ENCODE data around the gene TFDP2.
"Not testable (repeated sequence)": the region's sequence is repeated elsewhere in the genome, so short reads cannot be mapped to it uniquely, and the experiment has no call there.

TFDP2 gene

DNA sequence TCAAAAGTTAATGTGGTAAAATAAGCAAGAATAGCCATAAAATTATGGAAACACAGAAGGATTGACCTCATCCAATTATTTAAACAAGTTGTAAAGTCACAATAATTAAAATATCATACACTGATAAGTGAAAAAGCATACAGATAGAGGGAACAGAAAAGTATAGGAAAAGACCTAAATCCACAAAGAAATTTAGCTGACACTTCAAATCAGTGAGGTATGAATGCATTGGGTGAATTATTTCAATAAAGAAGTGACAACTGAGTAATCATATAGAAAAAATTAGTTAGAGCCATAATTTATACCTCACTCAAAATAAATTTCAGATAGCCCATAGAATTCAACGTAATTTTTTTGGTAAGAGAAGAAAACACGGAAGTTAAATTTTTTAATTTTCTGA, 25.1 kb downstream of the TFDP2 start:
- DNase-seq, result no peak

DNA sequence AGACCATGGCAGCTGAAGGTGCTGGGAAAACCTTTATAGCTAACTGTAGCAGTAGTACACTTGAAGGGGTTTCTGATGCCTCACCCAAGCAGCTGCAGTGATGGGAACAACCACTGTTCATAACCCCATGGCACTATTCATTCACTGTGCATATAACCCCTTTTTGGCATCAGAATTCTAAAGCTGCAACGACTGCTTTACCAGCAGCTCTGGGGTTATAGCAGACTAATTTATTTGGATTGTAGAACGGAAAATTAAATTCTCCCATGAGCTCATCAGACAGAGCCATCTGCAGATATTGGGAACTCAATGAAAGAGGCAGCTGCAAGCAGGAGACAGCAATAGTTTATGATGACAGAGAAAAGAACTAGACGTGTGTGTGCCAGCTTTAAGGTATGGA, 28.6 kb downstream of the TFDP2 start:
- no peak for DNase-seq

DNA sequence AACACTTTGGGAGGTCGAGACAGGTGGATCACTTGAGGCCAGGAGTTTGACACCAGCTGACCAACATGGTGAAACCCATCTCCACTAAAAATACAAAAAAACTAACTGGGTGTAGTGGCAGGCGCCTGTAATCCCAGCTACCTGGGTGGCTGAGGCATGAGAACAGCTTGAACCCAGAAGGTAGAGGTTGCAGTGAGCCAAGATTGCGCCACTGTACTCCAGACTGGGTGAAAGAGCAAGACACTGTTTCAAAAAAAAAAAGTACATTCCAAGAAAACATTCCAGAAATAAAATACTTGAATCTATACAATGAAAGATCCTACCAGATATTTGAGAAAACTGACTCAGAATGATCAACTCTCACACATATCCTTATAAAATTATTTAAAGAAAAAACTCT, 30.4 kb downstream of the TFDP2 start:
- no peak for DNase-seq

DNA sequence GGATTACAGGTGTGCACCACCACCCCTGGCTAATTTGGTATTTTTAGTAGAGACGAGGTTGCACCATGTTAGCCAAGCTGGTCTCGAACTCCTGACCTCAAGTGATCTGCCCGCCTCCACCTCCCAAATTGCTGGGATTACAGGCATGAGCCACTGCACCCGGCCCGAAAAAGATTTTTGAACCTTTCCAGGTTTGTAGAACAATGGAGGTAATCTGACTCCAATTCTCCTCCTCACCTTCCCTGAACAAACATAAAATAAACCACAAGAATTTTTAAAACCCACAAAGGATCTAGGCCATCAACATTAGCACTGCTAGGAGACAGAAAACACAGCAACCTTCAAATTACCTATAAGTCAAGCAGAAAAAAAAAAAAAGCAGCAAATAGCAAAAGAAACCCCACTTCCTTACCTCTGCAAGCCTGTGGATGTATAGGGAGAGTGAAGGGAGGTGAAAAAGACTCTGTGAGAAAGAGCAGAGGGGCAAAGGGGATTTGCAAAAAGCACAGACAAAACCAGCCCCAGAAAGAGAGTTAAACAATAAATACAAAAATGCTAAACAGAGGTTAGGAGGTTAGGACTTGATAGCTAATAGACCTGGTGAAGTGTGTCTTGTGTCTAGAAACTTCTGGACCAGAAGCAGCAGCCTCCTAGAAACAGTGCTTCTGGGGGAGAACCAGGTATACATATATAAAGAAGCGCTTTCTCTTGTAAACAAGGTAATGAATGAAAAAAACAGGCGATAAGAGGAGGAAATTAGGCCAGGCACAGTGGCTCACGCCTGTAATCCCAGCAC, 32.1 kb downstream of the TFDP2 start:
- no peak for DNase-seq

DNA sequence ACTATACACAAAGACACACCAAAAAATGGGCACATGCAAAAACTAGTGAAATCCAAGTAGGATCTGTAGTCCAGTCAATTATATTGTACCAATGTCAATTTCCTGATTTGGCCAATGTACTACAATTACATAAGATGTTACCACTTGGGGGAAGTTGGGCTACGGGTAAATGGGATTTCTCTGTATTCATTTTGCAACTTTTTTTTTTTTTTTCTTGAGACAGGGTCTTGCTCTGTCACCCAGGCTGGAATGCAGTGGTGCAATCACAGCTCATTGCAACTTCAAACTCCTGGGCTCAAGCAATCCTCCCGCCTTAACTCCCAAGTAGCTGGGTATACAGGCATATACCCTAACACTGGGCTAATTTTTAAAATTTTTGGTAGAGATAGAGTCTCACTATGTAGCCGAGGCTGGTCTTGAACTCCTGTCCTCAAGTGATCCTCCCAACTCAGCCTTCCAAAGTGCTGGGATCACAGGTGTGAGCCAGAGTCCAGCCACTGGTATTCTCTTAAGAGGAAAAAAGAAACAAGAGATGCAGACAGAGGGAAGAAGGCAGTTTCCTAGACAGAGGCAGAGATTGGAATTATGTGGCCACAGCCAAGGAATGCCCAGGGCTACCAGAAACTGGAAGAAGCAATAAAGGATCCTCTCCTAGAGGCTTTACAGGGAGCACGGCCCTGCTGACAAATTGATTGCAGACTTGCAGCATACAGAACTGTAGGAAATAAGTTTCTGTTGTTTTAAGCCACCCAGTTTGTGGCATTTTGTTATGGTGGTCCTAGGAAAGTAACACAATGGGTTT, 33.3 kb downstream of the TFDP2 start:
- no peak for DNase-seq

DNA sequence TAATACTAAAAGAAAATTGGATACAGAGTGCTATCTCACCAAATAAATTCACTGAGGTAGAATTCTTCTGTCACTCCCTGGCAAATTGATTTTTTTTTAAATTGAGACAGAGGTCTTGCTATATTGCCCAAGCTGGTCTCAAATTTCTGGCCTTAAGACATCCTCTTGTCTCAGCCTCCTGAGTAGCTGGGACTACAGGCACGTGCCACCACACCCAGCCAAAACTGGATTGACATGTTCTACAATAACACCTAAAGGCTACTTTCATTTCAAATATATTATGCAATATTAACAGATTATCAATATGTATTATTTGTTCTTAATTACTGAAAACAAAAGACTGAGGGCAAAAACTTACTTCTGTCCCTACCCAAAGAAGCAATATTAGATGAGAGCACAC, 36.7 kb downstream of the TFDP2 start:
- DNase-seq, result no peak

DNA sequence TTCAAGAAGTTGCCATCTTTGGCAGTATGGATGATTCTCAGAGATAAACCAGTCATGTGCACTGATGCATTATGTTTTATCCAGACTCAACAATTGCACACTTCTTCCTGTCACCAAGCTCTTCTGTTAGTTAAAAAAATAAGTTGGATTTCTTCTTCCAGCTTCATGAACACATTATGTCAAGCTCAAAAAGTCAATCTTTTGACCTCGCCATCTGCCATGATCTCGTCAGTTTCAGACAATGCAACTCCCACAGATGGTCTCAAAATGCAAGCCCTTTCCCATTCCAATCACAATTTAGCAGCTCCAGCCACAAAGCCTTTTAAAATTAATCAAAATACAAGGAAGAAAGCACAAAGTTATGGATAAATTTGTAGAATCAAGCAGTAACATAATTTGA, 42.8 kb downstream of the TFDP2 start:
- DNase-seq, result no peak

DNA sequence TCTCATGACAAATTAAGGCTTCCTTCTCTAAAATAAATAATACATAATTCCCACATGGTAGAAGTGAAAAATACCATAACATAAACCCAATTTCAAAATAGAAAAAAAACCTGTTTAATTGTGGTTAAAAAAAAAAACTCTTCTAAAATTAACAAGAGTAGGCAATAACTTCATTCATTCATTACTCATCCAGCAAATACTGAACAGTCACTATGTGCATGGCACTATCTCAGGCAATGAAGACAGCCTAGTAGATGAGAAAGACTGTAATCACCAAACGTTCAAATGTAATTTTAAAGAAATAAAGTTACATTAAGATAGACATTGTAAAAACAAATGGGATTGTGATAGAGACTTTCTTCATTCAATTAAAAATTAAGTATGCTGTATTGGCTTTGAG, 43.4 kb downstream of the TFDP2 start:
- DNase-seq, result no peak

DNA sequence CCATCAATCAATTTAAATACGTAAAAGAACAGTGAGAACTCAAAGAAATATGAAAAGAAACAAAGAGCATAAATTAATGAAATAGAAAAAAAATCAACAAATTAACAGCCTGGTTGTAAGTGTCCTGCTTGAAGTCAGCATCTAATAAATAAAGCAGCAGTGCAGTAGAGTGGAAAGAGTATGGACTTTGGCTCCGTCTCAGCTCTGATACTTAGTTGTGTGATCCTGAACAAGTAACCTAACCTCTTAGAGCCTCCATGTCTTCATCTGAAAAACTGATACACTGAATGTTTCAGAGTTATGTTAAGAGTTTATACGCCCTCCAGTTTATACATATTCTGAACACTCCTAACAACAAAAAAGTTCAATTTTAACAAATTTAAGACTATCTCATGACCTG, 44.6 kb downstream of the TFDP2 start:
- no peak for DNase-seq

DNA sequence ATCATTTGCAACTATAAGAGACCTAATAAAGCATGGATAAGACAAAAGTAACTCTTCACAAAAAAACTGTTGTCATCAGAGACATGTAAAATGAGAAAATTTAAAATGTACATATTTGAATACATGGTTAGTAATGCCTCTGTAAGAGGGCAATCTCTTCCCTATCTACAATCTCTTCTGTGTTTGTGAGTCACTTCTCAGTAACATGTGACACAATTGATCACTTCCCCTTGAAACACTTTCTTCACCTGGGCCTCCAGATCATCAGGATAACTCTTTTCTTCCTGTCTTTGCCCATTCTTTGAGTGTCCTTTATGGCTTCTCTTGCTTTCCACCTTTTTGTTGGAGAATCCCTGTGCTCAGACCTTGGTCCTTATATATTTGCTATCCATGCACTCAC, 50.4 kb downstream of the TFDP2 start:
- DNase-seq, result no peak

DNA sequence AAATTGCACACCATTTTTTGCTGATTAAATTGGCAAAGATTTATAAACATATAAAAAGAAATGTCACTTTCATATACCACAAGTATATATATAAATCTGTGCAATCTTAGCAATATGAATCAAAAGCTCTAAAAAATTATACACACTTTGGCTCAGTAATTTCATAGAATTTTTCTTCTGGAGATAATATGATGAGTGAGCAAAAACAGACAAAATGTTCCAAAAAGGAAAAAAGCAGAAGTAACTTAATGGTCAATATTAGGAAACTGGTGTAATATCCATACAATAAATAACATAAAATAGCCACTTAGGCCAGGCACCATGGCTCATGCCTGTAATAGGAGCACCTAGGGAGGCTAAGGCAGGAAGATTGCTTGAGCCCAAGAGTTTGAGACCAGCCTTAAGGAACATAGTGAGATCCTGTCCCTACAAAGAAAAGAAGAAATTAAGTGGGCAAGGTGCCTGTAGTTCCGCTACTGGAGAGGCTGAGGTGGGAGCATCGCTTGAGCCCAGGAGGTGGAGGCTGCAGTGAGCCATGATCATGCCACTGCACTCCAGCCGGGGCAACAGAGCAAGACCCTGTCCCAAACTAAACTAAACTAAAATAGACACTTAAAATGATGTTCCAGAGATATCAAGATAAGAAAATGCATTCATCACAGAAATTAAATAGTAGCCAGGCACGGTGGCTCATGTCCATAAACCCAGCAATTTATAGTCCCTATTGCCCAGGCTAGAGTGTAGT, 52.1 kb downstream of the TFDP2 start:
- DNase-seq, result no peak

DNA sequence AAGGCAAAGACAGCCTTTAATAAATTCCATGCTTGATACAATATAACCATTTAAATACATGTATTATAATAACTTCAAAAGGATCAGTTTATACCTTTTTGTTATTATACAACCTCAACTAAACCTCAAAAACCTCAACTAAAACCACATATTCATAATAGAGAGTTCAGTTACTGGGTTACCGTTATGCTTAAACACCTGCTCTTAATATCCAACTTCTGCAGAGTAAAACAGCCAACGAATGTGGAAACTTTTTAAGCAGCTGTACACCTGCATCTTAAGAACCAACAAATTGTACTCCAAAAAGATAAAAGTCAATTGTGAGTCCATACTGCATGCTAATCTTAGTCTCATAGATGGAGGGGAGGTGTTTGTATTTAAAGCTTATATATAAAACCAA, 53.5 kb downstream of the TFDP2 start:
- no peak for DNase-seq

DNA sequence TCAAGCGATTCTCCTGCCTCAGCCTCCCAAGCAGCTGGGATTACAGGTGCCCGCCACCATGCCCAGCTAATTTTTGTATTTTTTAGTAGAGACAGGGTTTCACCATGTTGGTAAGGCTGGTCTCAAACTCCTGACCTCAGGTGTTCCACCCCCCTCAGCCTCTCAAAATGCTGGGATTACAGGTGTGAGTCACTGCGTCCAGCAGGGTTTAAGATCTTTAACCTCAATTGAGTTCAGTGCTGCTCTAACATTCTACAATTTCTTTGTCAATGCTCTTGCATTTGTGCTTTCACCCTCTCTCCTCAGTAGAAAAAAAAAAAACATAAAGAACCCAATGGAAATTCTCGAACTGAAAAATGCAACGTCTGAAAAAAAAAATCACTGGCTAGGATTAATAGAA, 60.4 kb downstream of the TFDP2 start:
- not testable (repeated sequence) for DNase-seq

DNA sequence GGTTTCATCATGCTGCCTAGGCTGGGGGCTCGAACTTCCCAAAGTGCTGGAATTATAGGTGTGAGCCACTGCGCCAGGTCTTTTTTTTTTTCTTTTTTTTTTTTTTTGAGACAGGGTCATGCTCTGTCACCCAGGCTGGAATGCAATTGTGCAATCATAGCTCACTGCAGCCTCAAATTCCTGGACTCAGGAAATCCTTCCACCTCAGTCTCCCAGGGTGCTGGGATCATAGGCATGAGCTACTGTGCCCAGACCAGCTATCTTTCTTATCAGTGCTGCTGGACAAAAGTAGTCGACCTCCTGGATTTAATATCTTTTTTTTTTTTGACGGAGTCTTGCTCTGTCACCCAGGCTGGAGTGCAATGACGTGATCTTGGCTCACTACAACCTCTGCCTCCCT, 60.8 kb downstream of the TFDP2 start:
- no peak for DNase-seq

DNA sequence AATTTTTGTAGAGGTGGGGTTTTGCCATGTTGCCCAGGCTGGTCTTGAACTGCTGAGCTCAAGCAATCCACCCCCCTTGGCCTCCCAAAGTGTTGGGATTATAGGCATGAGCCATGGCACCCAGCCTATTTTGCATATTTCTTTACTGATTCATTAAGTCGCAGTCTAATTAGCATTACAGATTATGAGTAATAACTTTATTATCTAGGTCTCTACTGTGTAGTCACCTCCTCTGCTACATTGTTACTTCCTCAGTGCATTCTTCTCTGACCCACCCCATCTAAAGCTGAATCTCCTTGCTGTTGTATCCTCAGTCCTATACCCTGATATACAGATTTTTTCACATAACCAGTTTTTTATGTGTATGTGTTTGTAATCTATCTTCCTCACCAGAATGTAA, 61.7 kb downstream of the TFDP2 start:
- DNase-seq, result no peak

DNA sequence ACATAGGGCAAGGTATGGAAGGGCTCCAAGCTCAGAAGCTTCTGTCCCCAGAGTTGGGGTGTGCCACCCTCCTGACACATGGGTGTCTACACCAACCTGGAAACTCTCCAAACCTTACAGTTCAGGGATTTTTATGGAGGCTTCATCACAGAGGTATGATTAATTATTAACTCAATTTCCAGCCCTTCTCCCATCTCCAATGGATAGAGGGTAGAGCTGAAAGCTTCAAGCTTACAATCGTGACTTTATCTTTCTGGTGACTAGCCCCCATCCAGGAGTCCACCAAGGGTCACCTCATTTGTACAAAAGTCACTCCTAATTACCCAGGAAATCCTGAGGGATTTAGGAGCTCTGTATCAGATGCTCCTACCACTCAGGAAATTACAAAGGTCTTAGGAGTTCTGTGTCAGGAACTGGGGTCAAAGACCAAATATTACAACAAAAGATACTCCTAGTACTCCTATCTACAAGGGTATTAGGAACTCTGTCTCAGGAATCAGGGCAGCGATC, 62.7 kb downstream of the TFDP2 start:
- DNase-seq, result no peak

DNA sequence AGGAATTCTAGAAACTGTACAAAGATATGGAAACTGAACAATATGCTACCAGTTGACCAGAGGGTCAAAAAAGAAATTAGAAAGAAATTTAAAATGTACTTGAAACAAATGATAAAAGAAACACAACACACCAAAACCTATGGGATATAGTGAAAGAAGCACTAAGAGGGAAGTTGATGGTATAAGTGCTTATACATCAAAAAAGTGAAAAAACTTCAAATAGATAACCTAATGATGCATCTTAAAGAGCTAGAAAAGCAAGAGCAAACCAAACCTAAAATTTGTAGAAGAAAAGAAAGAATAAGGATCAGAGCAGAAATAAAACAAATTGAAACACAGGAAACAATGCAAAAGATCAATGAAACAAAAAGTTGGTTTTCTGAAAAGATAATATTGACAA, 68.2 kb downstream of the TFDP2 start:
- DNase-seq, result no peak

DNA sequence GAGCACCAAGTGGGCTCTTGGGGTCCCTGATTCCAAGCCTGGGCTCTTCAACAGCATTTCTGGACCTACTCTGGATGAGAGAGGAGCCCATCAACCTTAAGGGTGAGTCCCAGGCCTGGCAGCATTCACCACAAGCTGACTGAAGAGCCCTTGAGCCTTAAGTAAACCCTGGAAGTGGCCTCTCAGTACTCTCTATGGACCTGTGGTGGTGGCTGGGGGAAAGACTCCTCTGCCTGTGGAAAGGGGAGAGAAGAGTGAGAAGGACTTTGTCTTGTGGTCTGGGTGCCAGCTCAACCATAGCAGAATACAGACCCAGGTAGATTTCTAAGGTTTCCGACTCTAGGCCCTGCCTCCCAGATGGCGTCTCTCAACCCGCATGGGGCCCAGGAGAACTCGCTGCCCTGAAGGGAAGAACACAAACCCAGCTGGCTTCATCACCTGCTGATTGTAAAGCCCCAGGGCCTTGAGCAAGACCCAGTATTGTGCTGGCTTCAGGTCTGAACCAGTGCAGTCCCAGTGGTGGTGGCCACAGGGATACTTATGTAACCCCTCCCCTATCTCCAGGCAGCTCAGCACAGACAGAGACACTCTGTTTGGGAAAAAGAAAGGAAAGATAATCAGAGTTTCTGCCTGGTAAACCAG, 71.4 kb downstream of the TFDP2 start:
- DNase-seq, result no peak

DNA sequence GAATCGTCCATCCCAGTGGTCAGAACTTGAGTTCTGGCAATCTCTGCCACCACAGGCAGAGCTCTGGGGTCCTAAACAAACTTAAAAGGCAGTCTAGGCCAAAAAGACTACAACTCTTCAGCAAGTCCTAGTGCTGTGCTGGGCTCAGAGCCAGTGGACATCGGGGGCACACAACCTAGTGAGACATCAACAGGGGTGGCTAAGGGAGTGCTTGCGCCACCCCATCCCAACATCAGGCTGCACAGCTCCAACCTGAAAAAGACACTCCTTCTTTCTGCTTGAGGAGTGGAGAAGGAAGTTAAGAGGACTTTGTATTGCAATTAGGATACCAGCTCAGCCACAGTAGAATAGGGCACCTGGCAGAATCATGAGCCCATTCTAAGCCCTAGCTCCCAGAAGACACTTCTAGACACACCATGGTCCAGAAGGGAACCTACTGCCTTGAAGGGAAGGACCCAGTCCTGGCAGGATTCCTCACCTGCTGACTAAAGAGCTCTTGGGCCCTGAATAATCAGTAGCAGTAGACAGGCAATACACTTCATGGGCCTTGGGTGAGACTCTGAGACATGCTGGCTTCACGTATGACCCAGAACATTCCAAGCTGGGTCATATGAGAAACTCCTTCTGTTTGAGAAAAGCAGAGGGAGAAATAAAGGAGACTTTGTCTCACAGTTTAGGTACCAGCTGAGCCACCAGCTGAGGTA, 72.0 kb downstream of the TFDP2 start:
- no peak for DNase-seq

DNA sequence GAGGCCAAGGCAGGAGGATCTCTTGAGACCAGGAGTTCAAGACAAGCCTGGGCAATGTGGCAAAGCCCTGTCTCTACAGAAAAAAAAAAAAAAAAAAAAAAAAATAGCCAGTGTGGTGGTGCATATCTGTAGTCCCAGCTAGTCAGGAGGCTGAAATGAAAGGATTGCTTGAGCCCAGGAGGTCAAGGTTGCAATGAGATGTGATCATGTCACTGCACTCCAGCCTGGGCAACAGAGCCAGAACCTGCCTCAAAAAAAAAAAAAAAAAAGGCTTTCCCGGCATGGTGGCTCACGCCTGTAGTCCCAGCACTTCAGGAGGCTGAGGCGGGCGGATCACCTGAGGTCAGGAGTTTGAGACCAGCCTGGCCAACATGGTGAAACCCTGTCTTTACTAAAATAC, 73.7 kb downstream of the TFDP2 start:
- DNase-seq, result not testable (repeated sequence)

DNA sequence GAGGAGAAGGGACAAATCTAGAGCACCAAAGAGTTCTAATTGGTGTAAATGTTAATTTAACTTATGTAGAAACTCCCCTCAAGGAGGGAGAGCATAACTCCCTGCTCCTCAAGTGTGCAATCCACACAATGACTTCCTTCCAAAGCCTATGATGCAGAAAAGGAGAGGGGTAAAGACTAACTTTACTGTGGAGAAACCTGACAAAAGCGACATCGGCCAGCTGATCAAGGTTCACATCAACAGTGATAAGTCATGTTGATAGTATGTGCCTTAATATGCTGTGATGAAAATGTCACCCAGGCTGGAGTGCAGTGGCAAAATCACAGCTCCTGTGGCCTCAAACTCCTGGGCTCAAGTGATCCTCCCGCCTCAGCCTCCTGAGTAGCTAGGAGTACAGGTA, 76.5 kb downstream of the TFDP2 start:
- DNase-seq, result no peak

DNA sequence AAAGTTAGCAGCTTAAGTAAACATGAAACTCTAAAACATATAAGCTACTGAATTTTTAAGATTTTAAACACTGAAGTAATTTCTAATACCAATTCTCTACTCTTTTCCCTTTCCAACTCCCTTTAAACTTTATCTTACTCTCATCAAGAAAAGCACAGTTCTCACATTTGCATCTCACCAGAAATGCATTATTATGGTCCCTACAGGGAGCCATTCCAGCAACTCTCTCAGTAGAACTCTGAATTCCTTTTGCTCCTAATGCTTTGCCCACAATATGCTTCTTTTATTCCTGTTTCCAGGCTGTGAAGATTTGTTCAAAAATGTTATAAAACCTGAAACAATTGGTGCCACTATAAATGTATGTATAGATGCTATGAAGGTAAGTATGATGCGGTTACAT, 83.4 kb downstream of the TFDP2 start:
- no peak for DNase-seq
